HG03432 (cell line): ENCODE data around the gene STIM1.
A peak's percentile ranks its signal among the peaks of the same experiment; 100 is the strongest.

Experiments
- ATAC-seq: cut with Tn5 transposase; IDR thresholded peaks from one replicate; pipeline ENCODE4 v1.9.1; 2021; ENCODE audit warnings: mild to moderate bottlenecking, moderate library complexity; ENCODE audit not compliant: unreplicated experiment

Gene STIM1

DNA sequence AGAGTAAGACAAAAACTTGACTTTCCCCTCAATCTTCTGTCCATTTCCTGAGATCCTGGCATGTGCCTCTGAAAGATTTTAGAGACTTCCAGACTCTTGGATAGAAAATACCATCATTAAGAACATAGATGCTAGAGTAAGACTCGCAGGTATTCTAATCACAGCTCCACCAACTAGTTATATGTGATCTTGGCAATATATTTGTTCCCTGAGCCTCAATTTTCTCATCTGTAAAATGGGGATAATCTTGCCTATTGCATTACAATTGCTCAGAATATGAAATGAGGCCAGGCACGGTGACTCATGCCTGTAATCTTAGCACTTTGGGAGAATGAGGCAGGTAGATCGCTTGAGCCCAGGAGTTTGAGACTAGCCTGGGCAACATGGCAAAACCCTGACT is 25.4 kb upstream of the STIM1 start:
- no peak for ATAC-seq

DNA sequence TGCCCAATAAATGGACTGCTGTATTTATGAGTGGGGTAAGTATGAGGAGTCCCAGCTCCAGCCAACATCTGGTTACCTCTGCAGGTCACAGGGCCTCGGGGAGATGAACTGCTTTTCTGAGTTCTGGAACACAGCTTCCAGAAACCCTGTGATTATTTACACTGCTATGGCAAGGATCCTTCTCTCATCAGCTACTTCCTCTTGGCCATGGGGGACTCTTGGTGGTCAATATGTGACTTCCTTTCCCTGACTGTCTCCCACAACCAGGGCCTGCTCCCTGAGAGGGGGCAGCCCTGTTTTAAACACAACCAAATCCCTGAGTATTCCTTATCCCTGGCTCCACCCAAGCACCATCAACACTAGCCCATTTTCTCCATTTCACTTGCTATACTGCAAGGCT is 24.7 kb upstream of the STIM1 start:
- ATAC-seq, result no peak

DNA sequence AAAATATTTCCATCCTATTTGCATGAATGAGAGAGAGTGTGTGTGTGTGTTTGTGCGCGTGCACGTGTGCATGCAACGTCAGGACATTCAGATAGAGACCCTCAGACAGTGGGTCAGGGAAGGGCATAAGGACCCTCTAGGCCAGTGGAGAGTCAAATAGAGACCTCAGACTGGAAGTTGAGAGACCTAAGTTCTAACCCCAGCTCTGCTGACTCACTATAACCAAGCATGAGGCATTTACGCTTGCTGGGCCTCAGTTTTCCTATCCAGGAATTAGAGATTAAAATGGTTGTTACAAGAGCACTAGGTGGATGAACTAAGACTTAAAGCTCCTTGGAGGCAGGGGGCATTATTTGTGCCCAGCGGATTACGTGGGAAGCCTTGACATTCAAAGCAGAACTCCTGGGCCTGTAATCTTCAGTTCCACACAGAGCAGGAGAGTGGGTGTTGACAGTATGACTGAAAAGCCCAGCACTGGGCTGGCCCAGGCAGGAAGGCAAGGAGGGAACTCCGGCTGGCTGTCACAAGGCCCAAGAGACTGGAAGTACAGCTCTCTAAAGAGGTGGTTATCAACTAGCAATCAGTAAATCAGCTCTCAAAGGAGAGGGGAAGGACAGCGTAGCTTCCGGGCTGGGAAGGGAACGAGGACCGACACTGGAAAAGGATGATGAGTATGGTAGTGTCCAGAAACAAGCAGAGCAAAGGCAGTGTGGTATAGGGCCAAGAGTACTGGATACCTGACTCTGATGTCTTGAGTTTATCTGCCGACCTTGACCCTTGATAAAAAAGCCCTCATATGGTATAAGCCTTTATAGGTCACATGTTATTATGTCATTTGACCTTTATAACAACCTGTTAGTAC is 23.9 kb upstream of the STIM1 start:
- no peak for ATAC-seq

DNA sequence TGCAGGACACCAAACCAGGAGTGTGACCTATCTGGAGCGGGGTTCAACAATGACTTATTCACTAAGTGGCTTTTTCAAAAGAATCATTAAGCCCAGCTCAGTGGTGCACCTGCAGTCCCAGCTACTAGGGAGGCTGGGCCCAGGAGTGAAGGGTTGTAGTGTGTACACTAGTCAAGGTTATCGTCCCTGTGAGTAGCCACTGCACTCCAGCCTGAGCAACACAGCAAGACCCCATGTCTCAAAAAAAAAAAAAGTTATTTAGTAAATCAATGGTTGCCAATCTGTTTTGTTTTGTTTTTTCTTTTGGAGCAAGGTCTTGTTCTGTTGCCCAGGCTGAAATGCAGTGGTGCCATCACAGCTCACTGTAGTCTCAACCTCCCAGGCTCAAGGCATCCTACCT is 22.6 kb upstream of the STIM1 start:
- no peak for ATAC-seq

DNA sequence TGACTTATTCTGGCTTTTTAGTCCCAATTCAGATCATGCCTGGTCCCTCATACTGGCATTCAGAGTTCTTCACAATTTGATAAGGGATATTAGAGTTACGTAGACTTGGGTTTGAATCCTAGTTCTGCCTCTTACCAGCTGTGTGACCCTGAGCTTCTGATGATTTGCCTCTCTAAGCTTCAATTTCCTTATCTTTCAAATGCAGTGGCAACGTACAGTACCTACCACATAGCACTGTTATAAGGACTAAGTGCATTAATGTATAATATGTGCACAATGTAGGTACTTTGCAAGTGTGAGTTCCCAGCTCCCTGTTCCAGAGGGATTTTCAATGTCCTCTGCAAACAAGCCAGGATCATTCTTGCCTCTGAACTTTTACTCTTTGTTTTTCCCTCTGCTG is 22.0 kb upstream of the STIM1 start:
- no peak for ATAC-seq

DNA sequence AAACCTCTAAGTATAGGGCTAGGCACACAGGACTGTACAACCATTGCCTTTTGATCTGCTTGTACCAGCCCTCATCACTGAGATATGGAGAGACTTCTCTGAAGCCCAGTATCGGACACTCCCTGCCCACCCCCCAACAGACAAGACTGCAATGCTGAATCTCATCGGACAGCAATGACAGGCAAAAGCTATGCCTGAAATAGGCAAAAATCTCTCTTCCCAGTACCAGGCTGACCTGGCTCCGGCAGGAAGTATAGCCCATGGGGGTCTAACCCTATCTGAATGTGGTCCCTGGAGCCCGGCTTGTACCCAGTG is 21.2 kb upstream of the STIM1 start:
- ATAC-seq, result no peak

DNA sequence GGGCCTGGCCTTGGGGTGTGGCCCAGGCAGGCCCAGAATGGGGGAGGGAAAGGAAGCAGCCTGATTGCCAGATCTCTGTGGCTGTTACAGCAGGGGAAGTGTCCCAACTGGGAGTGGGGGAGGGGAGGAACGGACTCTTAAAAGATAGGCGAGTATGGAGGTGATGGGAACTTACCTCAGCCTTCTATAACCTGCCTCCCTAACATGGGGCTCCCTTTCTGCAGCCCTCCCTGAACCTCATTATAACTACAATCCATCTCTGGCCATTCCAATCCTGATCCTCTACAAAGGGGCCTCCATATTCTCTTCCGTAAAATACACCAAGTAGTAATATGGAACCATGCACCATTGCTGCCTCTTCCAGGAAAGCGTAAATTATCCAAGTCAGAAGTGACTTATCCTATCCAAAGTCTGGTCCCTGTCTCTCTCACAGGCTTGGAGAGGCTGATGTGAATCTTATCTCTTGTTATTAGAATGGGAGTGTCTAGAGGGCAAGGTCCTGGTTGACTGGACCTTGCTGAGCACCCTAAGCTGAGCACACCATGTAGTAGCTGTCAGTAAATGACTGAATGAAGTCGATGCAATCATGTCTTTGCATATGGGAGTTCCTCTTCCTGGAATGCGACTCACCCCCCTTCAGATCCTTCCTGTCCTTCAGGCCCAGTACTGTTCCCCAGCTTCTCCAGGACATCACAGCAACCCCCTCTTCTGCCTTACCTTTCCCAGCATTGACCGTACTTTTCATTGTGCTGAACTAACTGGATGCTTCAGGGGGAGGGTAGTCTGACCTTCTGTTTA is 20.6 kb upstream of the STIM1 start:
- ATAC-seq, result no peak

DNA sequence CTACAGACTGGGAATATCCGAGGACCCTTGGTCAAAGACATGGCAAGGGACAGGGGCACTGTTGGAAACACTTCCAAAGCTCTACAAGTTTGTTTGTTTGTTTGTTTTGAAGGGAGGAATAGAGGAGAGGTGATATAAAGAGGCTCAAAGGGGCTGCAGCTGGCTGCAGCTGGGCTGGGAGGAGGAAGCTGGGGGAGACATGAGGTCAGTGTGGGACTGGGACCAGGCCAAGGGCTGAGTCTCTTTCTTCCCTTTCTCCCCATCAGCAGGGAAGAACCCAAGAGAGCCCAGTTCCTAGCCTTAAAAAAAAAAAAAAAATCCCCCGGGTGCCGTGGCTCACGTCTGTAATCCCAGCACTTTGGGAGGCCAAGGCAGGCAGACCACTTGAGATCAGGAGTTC is 19.7 kb upstream of the STIM1 start:
- ATAC-seq, result no peak

DNA sequence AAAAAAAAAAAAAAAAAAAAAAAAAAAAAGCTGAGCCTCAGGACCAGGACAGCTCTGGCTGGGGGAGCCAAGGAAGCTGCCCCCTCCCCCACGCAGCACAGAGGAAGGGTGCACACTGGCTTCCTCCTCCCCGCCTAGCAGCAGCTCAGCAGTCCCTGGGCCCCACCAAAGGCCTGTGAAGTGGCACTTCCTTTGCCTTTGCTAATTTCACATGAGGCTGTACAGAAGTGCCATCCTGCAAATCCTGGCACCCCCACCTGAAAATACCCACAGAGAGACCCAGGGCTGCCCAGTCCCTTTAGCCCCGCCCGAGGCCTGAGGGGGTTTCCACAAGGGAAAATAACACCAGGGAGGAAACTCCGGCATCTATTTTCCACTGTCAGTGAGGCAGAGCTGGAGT is 18.6 kb upstream of the STIM1 start:
- ATAC-seq, result no peak

DNA sequence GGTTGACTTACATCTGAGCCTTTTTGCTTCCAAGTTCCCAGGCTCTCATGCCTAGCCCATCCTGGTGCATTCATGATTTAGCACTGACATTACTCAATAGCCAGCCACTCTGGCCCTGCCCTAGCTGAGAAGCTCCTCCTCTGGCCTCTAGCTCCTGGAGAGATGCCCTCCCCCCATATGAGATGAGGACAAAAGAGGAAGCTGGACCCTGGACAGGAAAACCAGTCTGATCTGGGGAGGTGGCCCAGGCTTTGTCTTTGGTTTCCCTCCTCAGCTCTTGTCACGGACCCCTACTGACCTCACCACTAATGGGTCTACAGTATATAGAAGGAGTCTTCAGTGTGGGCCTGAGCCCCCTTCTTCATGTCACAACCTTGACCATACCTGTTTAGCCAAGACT is 17.7 kb upstream of the STIM1 start:
- no peak for ATAC-seq

DNA sequence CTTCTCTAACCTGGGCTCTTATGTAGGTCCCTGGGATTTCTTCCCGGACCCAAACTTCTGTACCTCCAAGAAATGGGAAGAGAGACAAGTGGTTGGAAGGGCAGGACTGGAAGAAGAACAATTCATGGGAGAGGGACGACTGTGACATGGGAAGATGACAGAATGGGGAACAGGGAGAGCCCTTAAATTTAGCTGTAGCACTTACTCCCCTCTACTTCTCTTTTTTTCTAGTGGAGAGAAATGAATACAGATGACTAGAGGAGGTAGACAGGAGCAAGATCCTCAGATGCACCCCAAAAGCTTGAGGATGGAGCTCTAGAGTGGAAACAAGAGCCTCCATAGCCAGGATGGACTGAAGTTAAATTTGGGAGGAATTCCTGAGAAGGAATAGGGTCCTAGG is 17.0 kb upstream of the STIM1 start:
- ATAC-seq, result no peak

DNA sequence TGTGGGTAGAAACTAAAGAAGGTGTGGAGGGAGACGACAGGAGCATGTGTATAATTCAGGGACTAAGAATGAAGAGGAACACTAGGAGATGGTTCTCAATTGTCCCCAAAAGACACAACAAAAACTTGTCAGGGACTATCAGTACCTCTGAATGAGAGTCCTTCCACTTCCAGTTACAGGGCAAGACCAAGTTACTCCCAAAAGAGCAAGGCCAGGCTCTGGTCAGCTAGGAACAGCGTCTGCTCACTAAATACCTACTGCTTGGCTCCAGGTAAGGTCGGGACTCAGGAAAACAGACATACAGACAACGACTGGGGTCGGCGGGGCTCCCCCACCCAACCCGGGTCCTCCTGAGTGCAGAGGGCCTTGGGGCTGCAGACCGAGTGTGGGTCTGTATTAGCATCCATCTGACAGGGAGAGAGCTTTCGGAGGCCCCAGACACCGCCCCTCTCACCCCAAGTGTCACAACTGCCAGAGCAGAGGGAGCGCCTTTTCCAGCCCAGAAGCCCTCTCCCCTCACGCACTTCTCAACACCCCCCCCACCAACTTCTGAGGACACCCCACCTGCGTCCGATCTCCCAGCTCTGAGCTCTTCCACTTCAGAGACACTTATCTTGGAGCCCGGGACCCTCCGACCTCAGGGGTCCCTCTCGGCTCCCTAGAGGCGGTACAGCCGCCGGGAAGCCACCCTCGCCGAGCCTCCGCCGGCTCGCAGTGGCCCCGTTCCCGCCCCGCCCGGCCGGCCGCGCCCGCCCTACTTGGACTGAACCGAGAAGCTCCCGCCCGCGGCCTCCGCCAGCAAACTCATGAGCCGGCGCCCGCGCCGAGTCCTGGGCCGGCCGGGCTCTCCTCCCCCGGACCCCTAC is 15.2 kb upstream of the STIM1 start:
- no peak for ATAC-seq

DNA sequence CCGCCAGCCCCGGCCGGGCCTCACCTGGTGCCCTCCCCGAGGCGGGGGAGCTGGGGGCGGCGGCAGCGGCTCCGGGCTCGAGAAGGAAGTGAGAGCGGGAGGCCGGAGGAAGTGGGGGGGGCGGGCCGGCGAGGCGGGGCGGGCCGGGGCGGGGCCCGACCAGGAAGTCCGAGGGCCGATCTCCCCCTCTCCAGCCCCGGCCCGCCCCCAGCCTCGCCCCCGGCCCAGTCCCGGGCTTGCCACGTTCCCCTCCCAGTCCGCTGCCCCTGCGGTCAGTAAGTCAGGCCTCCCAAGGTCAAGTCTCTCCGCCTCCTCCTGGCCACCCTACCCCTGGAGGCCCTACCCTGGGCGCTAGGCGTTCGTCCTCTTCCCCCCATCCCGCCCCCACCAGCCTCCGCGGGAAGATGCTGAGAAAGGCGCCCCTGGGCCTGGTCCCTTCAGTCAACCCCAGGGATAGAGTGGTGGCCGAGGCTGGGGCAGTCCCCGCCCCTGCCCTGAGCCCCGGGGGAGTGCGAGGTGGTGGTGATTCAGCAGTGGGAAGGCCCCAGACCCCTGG is 14.5 kb upstream of the STIM1 start, which contains the start of gene RHOG:
Gene RHOG (minus strand): TSS at position 90 of the 556 bp plus-strand sequence. CDS start 12,821 bp downstream, outside the sequence.
- ATAC-seq, result peak; percentile 68

DNA sequence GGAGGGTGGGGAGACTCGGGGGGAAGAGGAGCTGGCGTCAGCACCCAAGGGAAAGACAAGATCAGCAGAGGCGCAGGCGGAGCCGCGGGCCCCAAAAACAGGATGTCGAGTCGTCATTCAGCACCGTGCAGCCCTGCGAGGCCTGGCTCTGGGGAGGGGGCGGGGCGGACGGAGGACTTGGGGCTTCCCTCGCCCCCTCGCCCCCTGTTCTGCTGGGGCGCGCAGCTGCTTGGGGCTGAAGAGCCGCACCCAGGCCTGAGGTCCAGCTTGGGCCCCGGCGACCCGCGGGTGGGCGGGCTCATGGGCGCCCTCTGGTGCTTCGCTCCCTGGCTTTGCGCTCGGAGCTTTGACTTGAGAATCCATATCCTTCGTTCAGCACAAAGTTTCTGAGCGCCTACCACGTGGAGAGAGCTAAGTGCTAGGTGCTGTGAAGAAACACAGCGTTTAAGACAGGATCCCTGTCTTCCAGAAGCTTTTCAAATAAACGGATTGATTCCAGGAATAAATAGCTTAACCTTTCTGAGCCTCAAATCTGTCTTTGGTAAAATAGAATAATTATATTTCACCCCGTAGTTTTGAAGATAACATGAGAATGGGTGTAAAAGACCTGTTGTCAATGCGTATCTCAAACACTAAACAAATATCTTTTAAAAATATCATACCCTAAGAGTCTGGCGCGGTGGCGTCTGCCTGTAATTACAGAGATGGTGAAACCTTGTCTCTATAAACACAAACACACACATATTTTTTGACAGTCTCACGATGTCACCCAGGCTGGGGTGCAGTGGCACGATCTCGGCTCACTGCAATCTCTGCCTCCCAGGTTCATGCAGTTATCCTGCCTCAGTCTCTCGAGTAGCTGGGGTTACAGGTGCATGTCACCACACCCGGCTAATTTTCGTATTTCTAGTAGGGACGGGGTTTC is 13.8 kb upstream of the STIM1 start:
- ATAC-seq, result peak; percentile 65

DNA sequence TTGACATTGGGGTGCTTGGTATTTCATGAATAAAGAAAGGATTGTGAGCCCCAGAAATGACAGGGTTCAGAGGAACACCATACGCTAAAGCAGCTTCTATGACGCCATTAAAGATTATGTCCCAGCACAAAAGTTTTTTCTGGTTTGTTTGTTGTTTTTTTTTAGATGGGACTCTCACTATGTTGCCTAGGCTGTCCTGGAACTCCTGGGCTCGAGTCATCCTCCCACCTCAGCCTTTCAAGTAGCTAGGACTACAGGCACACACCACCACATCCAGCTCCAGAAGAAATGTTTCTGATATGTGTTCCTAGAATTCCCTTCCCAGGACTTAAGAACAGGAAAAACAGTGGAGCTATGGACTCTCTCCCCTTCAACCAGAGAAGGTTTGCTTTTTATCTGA is 12.1 kb upstream of the STIM1 start:
- ATAC-seq, result no peak

DNA sequence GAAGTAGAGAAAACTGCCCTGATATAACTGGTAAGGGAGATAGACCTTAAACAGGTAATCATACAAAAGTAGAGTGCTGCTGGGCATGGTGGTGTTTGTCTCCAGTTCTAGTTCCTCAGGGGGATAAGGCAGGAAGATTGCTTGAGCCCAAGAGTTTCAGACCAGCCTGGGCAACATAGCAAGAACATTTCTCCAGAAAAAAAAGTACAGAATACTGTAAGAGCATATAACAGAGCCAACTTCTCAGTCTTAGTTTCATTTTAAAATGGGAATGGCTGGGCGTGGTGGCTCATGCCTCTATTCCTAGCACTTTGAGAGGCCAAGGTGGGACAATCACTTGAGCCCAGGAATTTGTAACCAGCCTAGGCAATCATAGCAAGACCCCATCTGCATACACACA is 10.2 kb upstream of the STIM1 start:
- ATAC-seq, result no peak

DNA sequence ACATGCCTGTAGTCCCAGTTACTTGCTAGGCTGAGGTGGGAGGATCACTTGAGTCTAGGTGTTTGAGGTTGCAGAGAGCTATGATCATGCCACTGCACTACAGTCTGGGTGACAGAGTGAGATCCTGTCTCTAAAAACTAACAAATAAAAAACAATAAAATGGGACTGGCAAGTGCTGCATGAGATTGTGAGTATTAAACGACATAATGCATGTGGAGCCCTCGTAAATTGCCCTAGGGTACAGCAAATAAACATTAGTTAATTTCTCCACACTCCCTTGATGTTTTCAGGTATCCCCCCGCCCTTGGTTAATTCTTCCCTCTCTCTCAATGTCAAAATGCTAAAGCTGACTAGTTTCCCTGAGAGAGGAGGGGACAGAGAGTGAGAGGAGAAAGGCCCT is 9.8 kb upstream of the STIM1 start:
- no peak for ATAC-seq

DNA sequence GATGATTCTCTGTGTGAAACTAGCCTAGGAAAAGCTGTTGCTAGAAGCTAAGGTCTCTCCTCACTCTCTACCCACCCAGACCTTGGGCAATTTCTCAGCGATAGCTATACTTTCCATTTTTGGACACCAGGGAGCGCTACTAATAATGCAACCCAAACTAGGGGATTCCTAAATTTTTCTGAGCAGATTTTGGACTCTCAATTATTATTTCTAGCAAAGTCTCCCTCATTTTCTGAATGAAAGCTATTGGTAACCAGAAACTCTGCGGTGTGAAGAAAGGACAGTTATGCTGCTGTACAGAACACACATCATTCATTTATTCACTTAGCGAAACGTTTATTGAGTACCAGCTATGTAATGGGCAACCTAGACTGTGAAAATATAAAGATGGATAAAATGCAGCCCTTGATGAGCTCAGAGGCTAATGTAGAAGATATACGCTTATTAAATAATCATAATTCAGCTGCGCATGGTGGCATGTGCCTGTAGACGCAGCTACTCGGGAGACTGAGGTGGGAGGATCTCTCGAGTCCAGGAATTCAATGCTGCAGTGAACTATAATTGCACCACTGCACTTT is 6.1 kb upstream of the STIM1 start:
- no peak for ATAC-seq

DNA sequence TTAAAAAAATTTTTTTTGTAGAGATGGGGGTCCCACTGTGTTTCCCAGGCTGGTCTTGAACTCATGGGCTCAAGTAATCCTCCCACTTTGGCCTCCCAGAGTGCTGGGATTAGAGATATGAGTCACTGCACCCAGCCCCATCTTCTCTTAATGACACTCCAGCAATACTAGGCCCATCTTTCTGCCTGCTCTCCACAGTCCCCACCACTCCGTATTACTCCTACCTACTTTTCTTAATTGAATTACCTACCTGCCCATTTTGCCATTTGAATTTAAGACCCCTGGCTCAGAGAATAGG is 2.0 kb upstream of the STIM1 start:
- no peak for ATAC-seq
